KOPT-K1 (cell line): ENCODE measurements around the gene TENT5D.
"Not testable (repeated sequence)": the region's sequence is repeated elsewhere in the genome, so short reads cannot be mapped to it uniquely, and the experiment has no call there.

Source experiments
- H3K27ac ChIP-seq: fragments of 200-600 bp; sonication (generic); 2 replicates; pipeline ENCODE4 v1.5.1; 2016; ENCODE audit warnings: antibody characterized with exemption, mild to moderate bottlenecking, low read depth, low read length; ENCODE audit not compliant: poor library complexity, severe bottlenecking
- H3K36me3 ChIP-seq: fragments of 200-600 bp; sonication (generic); 2 replicates; pipeline ENCODE4 v1.5.1; 2017; ENCODE audit warnings: antibody characterized with exemption, mild to moderate bottlenecking, low read length, moderate library complexity; ENCODE audit not compliant: insufficient read depth
- H3K9me3 ChIP-seq: fragments of 200-600 bp; sonication (generic); 2 replicates; pipeline ENCODE4 v1.5.1; 2017; ENCODE audit warnings: antibody characterized with exemption, low read length, mild to moderate bottlenecking; ENCODE audit not compliant: insufficient read depth, poor library complexity, severe bottlenecking

The TENT5D gene

GRCh38 chrX:80420147-80420546, at the start of gene TENT5D:
Gene TENT5D (plus strand): TSS chrX:80420447. CDS start chrX:80442540, 22,093 bp downstream.
- Histone ChIP-seq H3K9me3 (no peaks in the 10 kb centered on the region), H3K36me3 (no peaks in the 10 kb centered on the region), H3K27ac (no peak within 1 kb of the TSS)

- not testable (repeated sequence) for H3K36me3 ChIP-seq, H3K27ac ChIP-seq, H3K9me3 ChIP-seq
Observed at GRCh38 chrX:80385651-80386050, 34.6 kb upstream of the TENT5D start.

GRCh38 chrX:80388206-80388605, 32.0 kb upstream of the TENT5D start:
- Histone ChIP-seq H3K27ac (no peak overlapping the region), H3K36me3 (no peaks in the 10 kb centered on the region), H3K9me3 (no peaks in the 10 kb centered on the region)

- Histone ChIP-seq H3K27ac (no peak overlapping the region), H3K36me3 (no peaks in the 10 kb centered on the region), H3K9me3 (no peaks in the 10 kb centered on the region)
Observed at GRCh38 chrX:80412042-80412441, 8.2 kb upstream of the TENT5D start.

- Histone ChIP-seq H3K36me3 (no peaks in the 10 kb centered on the region), H3K9me3 (no peaks in the 10 kb centered on the region), H3K27ac (no peak overlapping the region)
Observed at GRCh38 chrX:80423000-80423399, 2.8 kb downstream of the TENT5D start.

- H3K27ac ChIP-seq, result no peak overlapping the region
- no peaks in the 10 kb centered on the region for H3K36me3 ChIP-seq
Observed at GRCh38 chrX:80423744-80424143, 3.5 kb downstream of the TENT5D start.

GRCh38 chrX:80430826-80431504, 10.7 kb downstream of the TENT5D start:
- Histone ChIP-seq H3K27ac (no peak overlapping the region), H3K36me3 (no peaks in the 10 kb centered on the region), H3K9me3 (no peaks in the 10 kb centered on the region)

More at GRCh38 chrX:80423744-80424143, 3.5 kb downstream of the TENT5D start:
- no peaks in the 10 kb centered on the region for H3K9me3 ChIP-seq

GRCh38 chrX:80431505-80431832, 11.2 kb downstream of the TENT5D start:
- H3K27ac ChIP-seq, result no peak overlapping the region
- H3K9me3 ChIP-seq, result no peaks in the 10 kb centered on the region
- no peaks in the 10 kb centered on the region for H3K36me3 ChIP-seq

GRCh38 chrX:80432441-80432840, 12.2 kb downstream of the TENT5D start:
- Histone ChIP-seq H3K27ac (no peak overlapping the region), H3K9me3 (no peaks in the 10 kb centered on the region), H3K36me3 (no peaks in the 10 kb centered on the region)

- Histone ChIP-seq H3K27ac (no peak overlapping the region), H3K36me3 (no peaks in the 10 kb centered on the region), H3K9me3 (no peaks in the 10 kb centered on the region)
Observed at GRCh38 chrX:80432863-80433262, 12.6 kb downstream of the TENT5D start.

- H3K36me3 ChIP-seq, H3K27ac ChIP-seq, H3K9me3 ChIP-seq: not testable (repeated sequence)
Observed at GRCh38 chrX:80468166-80468565, 47.9 kb downstream of the TENT5D start.

- no peaks in the 10 kb centered on the region for H3K36me3 ChIP-seq
- no peak overlapping the region for H3K27ac ChIP-seq
- H3K9me3 ChIP-seq, result no peaks in the 10 kb centered on the region
Observed at GRCh38 chrX:80471582-80471981, 51.3 kb downstream of the TENT5D start.

- Histone ChIP-seq H3K9me3 (no peaks in the 10 kb centered on the region), H3K36me3 (no peaks in the 10 kb centered on the region), H3K27ac (no peak overlapping the region)
Observed at GRCh38 chrX:80485543-80485942, 65.3 kb downstream of the TENT5D start.

GRCh38 chrX:80486299-80486698, 66.1 kb downstream of the TENT5D start:
- no peaks in the 10 kb centered on the region for H3K36me3 ChIP-seq
- no peaks in the 10 kb centered on the region for H3K9me3 ChIP-seq

GRCh38 chrX:80489166-80489565, 68.9 kb downstream of the TENT5D start:
- Histone ChIP-seq H3K9me3 (no peaks in the 10 kb centered on the region), H3K27ac (no peak overlapping the region), H3K36me3 (no peaks in the 10 kb centered on the region)

More at GRCh38 chrX:80486299-80486698, 66.1 kb downstream of the TENT5D start:
- H3K27ac ChIP-seq, result no peak overlapping the region
